SK-N-SH (cell line): ENCODE results near the gene SLC37A1. TPM values are rescaled to one million over a fixed set of nuclear protein-coding genes. Genes with fewer than 3 reads are reported as not detected.
A peak's percentile ranks its signal among the peaks of the same experiment; 100 is the strongest.

Experiments
- CTCF ChIA-PET: fragments of 300-600, 350-600 bp; formaldehyde crosslinking; extraction: SDS; loops from one replicate; lab custom pipeline; 2021; lab: Yijun Ruan, JAX
- POLR2A ChIA-PET: fragments of 350-600 bp; sonication (Branson Sonifier 250); formaldehyde crosslinking; extraction: SDS; loops from one replicate; lab custom pipeline; 2020; ENCODE audit warnings: antibody characterized with exemption, inconsistent platforms; lab: Yijun Ruan, JAX
- DNase-seq: peaks from one replicate; pipeline ENCODE4 v3.0.0; 2012
- H2AFZ ChIP-seq: fragments of 200-600 bp; sonication (generic); 2 replicates; pipeline ENCODE4 v1.8.1; 2016; ENCODE audit warnings: antibody characterized with exemption, mild to moderate bottlenecking, low read depth
- H3F3A ChIP-seq: fragments of 200-600 bp; sonication (generic); replicated peaks from 2 replicates; pipeline ENCODE3; 2016; ENCODE audit warnings: antibody characterized with exemption, mild to moderate bottlenecking; ENCODE audit not compliant: insufficient read depth
- H3K27ac ChIP-seq, 2 experiments: fragments of 200-500 bp in 1 of 2; fragments of 200-600 bp in 1 of 2; sonication (Bioruptor generic) in 1 of 2; sonication (generic), shearing (Covaris generic) in 1 of 2; 2 replicates each; pipeline versions ENCODE4 v1.5.1 to v1.6.1; 2014 to 2016; ENCODE audit warnings: low read depth in 2 of 2, inconsistent platforms in 1 of 2, low read length in 1 of 2, mild to moderate bottlenecking in 1 of 2, mixed read lengths in 1 of 2
- H3K27me3 ChIP-seq: fragments of 200-600 bp; sonication (generic), shearing (Covaris generic); 2 replicates; pipeline ENCODE4 v1.6.1; 2016; ENCODE audit warnings: mixed run types; ENCODE audit not compliant: insufficient read depth
- H3K36me3 ChIP-seq, 2 experiments: fragments of 200-500 bp in 1 of 2; fragments of 200-600 bp in 1 of 2; sonication (Bioruptor generic) in 1 of 2; sonication (generic) in 1 of 2; replicated peaks in 1 of 2; 2 replicates each; pipeline versions ENCODE3 to v1.5.1; 2014 to 2016; ENCODE audit warnings: low read length in 1 of 2, mild to moderate bottlenecking in 1 of 2; ENCODE audit not compliant: insufficient read depth in 2 of 2, control insufficient read depth in 1 of 2
- H3K4me1 ChIP-seq, 2 experiments: fragments of 200-500 bp in 1 of 2; fragments of 200-600 bp in 1 of 2; sonication (Bioruptor generic) in 1 of 2; sonication (generic), shearing (Covaris generic) in 1 of 2; 2 replicates each; pipeline versions ENCODE4 v1.5.1 to v1.6.1; 2014 to 2016; ENCODE audit warnings: low read depth in 1 of 2, low read length in 1 of 2, mixed run types in 1 of 2; ENCODE audit not compliant: insufficient read depth in 2 of 2, control insufficient read depth in 1 of 2
- H3K4me2 ChIP-seq: fragments of 200-600 bp; sonication (generic), shearing (Covaris generic); 2 replicates; pipeline ENCODE4 v1.6.1; 2017; ENCODE audit warnings: mixed run types
- H3K4me3 ChIP-seq, 2 experiments: fragments of 200-500 bp in 1 of 2; fragments of 200-600 bp in 1 of 2; sonication (Bioruptor generic) in 1 of 2; sonication (generic), shearing (Covaris generic) in 1 of 2; 2 replicates each; pipeline versions ENCODE4 v1.5.1 to v1.8.1; 2014 to 2016; ENCODE audit warnings: low read depth in 2 of 2, inconsistent platforms in 1 of 2, low read length in 1 of 2, mild to moderate bottlenecking in 1 of 2, mixed read lengths in 1 of 2, moderate library complexity in 1 of 2
- H3K79me2 ChIP-seq: fragments of 200-600 bp; sonication (generic); 2 replicates; pipeline ENCODE4 v1.8.1; 2017; ENCODE audit warnings: mild to moderate bottlenecking; ENCODE audit not compliant: insufficient read depth
- H3K9ac ChIP-seq: fragments of 200-600 bp; sonication (generic); 2 replicates; pipeline ENCODE4 v1.6.1; 2017; ENCODE audit warnings: mixed run types
- H3K9me2 ChIP-seq: fragments of 200-600 bp; sonication (generic); 2 replicates; pipeline ENCODE4 v1.6.1; 2017; ENCODE audit warnings: mixed run types
- H3K9me3 ChIP-seq: fragments of 200-600 bp; sonication (generic); 2 replicates; pipeline ENCODE4 v1.6.1; 2017; ENCODE audit warnings: mixed run types, mild to moderate bottlenecking, moderate library complexity
- H4K20me1 ChIP-seq: fragments of 200-600 bp; sonication (generic); 2 replicates; pipeline ENCODE4 v1.6.1; 2017; ENCODE audit warnings: mild to moderate bottlenecking, mixed run types; ENCODE audit not compliant: insufficient read depth
- CHD2 ChIP-seq: fragments of 150-350 bp; IDR thresholded peaks from 2 replicates; pipeline ENCODE4 v1.6.1; 2018; ENCODE audit warnings: low read length; ENCODE audit not compliant: partially characterized antibody
- EZH2phosphoT487 ChIP-seq: fragments of 200-600 bp; sonication (generic); IDR thresholded peaks from 2 replicates; pipeline ENCODE4 v1.6.1; 2017; ENCODE audit warnings: low read depth, mixed run types, mild to moderate bottlenecking, antibody characterized with exemption, moderate library complexity, borderline replicate concordance
- FOXM1 ChIP-seq: IDR thresholded peaks from 2 replicates; pipeline ENCODE4 v1.4.0; 2012; ENCODE audit warnings: low read depth, mild to moderate bottlenecking
- GATA2 ChIP-seq: sonication (generic); formaldehyde crosslinking; IDR thresholded peaks from 2 replicates; pipeline ENCODE4 v1.5.0; 2020; ENCODE audit warnings: mild to moderate bottlenecking, missing genetic modification reagents
- MEF2A ChIP-seq: IDR thresholded peaks from 2 replicates; pipeline ENCODE4 v1.4.0; 2012; ENCODE audit warnings: low read depth, borderline replicate concordance
- MXI1 ChIP-seq: IDR thresholded peaks from 2 replicates; pipeline ENCODE4 v1.6.1; 2012; ENCODE audit warnings: mild to moderate bottlenecking, low read depth, low read length, improper control_type of control experiment
- NRF1 ChIP-seq: IDR thresholded peaks from 2 replicates; pipeline ENCODE4 v1.6.1; 2012; ENCODE audit warnings: low read depth, mild to moderate bottlenecking, low read length
- RAD21 ChIP-seq: IDR thresholded peaks from 2 replicates; pipeline ENCODE4 v1.6.1; 2012; ENCODE audit warnings: mild to moderate bottlenecking, low read length
- RFX5 ChIP-seq: IDR thresholded peaks from 2 replicates; pipeline ENCODE4 v1.6.1; 2012; ENCODE audit warnings: mild to moderate bottlenecking, improper control_type of control experiment, low read length
- RXRA ChIP-seq: IDR thresholded peaks from 2 replicates; pipeline ENCODE4 v1.4.0; 2012; ENCODE audit warnings: low read depth, mild to moderate bottlenecking, borderline replicate concordance
- SMC3 ChIP-seq: IDR thresholded peaks from 2 replicates; pipeline ENCODE4 v1.6.1; 2012; ENCODE audit warnings: low read depth, low read length, improper control_type of control experiment
- TAF1 ChIP-seq: IDR thresholded peaks from 2 replicates; pipeline ENCODE4 v1.6.1; 2012; ENCODE audit warnings: low read depth, mild to moderate bottlenecking, low read length, moderate library complexity, borderline replicate concordance
- TCF12 ChIP-seq: IDR thresholded peaks from 2 replicates; pipeline ENCODE4 v1.4.0; 2012
- TEAD4 ChIP-seq: IDR thresholded peaks from 2 replicates; pipeline ENCODE4 v1.4.0; 2012; ENCODE audit warnings: mild to moderate bottlenecking, borderline replicate concordance; ENCODE audit not compliant: insufficient read depth
- WGBS: methylation state at CpG from one replicate; pipeline ENCODE4 v1.1.6; 2017; ENCODE audit warnings: low lambda C conversion rate; 5-methylcytosine and 5-hydroxymethylcytosine counted together
- polyA plus RNA-seq, 3 experiments: library from polyadenylated mRNA; depleted of rRNA; stranded (reverse); fragments of >200 nt; gene quantifications; 2 replicates each; pipeline ENCODE4 v1.2.3, GENCODE V29; 2012
- TF ChIP-seq, protein P1 (sequence below): IDR thresholded peaks from 2 replicates; pipeline ENCODE4 v1.6.1; 2012; ENCODE audit warnings: mild to moderate bottlenecking, low read depth, low read length, moderate library complexity
- TF ChIP-seq, protein P2 (sequence below): IDR thresholded peaks from 2 replicates; pipeline ENCODE4 v1.4.0; 2012; ENCODE audit warnings: low read depth, borderline replicate concordance

SLC37A1 gene
- polyA plus RNA-seq, 1 of the 3 experiments (the other 2 are of a cell fraction): 2.8 TPM

GRCh38 chr21:42509244-42509643 is 4.4 kb upstream of the SLC37A1 start:
- H3K36me3 ChIP-seq: no peaks in the 10 kb centered on the region
- peaks cover 6% of the 10 kb centered on the region; the same call in 1 of the 2 replicates for H3K27me3 ChIP-seq
- H3F3A ChIP-seq: no peaks in the 10 kb centered on the region
- H3K79me2 ChIP-seq: no peaks in the 10 kb centered on the region
- H2AFZ ChIP-seq: no peak overlapping the region
- H3K9me2 ChIP-seq: no peaks in the 10 kb centered on the region
- H3K9ac ChIP-seq: no peak overlapping the region
- H3K4me1 ChIP-seq: no peaks in the 10 kb centered on the region; a peak in 1 of 4 replicates
- H3K4me2 ChIP-seq: no peak overlapping the region
- 75% methylated on average over 11 of the region's 11 CpGs for WGBS
- DNase-seq: no peak
- no peak overlapping the region for H3K27ac ChIP-seq
- H3K9me3 ChIP-seq: no peaks in the 10 kb centered on the region
- no peak for TF ChIP-seq SMC3
- H4K20me1 ChIP-seq: no peaks in the 10 kb centered on the region
- ChIA-PET CTCF (no interaction called here), POLR2A (no interaction called here)
- H3K4me3 ChIP-seq: no peak overlapping the region

DNA sequence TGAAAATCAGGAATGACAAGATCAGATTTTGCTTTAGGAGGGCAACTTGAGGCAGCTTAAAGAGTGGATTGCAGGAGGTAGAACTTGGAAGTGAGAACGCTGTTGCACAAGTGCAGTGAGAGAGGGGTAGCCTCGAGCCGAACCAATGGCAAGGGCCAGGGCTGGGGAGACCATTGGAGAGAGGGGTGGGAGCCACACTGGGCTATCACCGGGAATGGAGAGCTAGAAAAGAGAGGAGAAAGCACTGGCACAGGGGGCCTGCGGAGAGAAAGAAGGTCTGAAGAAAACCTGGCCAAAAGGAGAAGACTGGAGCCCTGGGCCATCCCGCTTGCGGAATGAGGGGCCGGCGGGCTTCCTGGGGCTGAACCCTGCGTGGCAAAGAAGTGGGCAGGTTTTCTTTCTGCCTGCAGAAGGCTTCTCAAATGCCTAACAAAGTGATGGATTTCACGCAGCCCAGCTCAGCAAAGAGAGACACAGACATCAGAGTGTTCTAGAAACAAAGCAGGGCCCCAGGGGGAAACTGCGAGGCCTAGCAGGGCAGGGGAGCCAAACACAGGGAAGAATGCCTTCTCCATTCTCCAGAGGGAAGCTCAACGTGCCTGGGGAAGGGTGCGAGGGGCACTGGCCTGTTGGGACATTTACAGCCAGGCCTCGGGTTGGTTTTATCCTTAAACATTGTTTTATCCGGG is 1.2 kb upstream of the SLC37A1 start:
- Histone ChIP-seq H3K4me2 (no peak overlapping the region), H3K4me1 (peaks cover 0 to 2% of the 10 kb centered on the region in 2 experiments; a peak in 2 of 4 replicates), H3K9me2 (no peaks in the 10 kb centered on the region), H3K9me3 (no peaks in the 10 kb centered on the region), H3K9ac (no peak overlapping the region), H4K20me1 (no peaks in the 10 kb centered on the region), H3F3A (no peaks in the 10 kb centered on the region), H3K27me3 (no peaks in the 10 kb centered on the region), H3K4me3 (no peak overlapping the region), H3K27ac (no peak overlapping the region), H2AFZ (no peak overlapping the region), H3K79me2 (no peaks in the 10 kb centered on the region), H3K36me3 (no peaks in the 10 kb centered on the region)
- ChIA-PET POLR2A (no interaction called here), CTCF (interaction anchor here (0.7 to 1.5 kb wide), 4 partner anchors 10 to 33 kb away, joined by 3 to 4 read pairs (median 3); no protein-coding TSS in a partner anchor)
- DNase-seq: no peak
- TF ChIP-seq FOXM1 (no peak), NRF1 (no peak), CHD2 (no peak), RXRA (no peak), GATA2 (CRISPR knock-in tag) (no peak), RAD21 (no peak), EZH2phosphoT487 (no peak), TEAD4 (no peak)
- WGBS: 93% methylated on average over 16 of the region's 16 CpGs

GRCh38 chr21:42513985-42514882 is 582 bp downstream of the SLC37A1 start:
- Histone ChIP-seq H3K4me2 (peak overlapping the region; percentile 96), H4K20me1 (no peaks in the 10 kb centered on the region), H3K9me3 (no peaks in the 10 kb centered on the region), H3F3A (no peaks in the 10 kb centered on the region), H3K79me2 (no peaks in the 10 kb centered on the region), H3K9me2 (no peaks in the 10 kb centered on the region), H3K27ac (no peak overlapping the region), H3K4me1 (peaks cover 0 to 2% of the 10 kb centered on the region in 2 experiments; a peak in 2 of 4 replicates), H2AFZ (peak overlapping the region; percentile 99), H3K27me3 (no peaks in the 10 kb centered on the region), H3K9ac (peak overlapping the region; percentile 48; the same call in 1 of the 2 replicates), H3K4me3 (peak overlapping the region; percentile 61 to 73), H3K36me3 (no peaks in the 10 kb centered on the region)
- 8% methylated on average over 16 of the region's 77 CpGs for WGBS
- peak; percentile 74 for DNase-seq
- POLR2A ChIA-PET: no interaction called here
- CTCF ChIA-PET: interaction anchor here (0.6 to 1.4 kb wide), 6 partner anchors 18 to 366 kb away, joined by 3 to 5 read pairs (median 3); no protein-coding TSS in a partner anchor
- TF ChIP-seq TAF1 (no peak), MEF2A (no peak), RFX5 (no peak), TCF12 (no peak), MXI1 (no peak), RAD21 (no peak)
- TF ChIP-seq, protein P1, sequence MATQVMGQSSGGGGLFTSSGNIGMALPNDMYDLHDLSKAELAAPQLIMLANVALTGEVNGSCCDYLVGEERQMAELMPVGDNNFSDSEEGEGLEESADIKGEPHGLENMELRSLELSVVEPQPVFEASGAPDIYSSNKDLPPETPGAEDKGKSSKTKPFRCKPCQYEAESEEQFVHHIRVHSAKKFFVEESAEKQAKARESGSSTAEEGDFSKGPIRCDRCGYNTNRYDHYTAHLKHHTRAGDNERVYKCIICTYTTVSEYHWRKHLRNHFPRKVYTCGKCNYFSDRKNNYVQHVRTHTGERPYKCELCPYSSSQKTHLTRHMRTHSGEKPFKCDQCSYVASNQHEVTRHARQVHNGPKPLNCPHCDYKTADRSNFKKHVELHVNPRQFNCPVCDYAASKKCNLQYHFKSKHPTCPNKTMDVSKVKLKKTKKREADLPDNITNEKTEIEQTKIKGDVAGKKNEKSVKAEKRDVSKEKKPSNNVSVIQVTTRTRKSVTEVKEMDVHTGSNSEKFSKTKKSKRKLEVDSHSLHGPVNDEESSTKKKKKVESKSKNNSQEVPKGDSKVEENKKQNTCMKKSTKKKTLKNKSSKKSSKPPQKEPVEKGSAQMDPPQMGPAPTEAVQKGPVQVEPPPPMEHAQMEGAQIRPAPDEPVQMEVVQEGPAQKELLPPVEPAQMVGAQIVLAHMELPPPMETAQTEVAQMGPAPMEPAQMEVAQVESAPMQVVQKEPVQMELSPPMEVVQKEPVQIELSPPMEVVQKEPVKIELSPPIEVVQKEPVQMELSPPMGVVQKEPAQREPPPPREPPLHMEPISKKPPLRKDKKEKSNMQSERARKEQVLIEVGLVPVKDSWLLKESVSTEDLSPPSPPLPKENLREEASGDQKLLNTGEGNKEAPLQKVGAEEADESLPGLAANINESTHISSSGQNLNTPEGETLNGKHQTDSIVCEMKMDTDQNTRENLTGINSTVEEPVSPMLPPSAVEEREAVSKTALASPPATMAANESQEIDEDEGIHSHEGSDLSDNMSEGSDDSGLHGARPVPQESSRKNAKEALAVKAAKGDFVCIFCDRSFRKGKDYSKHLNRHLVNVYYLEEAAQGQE: no peak
- TF ChIP-seq, protein P2, sequence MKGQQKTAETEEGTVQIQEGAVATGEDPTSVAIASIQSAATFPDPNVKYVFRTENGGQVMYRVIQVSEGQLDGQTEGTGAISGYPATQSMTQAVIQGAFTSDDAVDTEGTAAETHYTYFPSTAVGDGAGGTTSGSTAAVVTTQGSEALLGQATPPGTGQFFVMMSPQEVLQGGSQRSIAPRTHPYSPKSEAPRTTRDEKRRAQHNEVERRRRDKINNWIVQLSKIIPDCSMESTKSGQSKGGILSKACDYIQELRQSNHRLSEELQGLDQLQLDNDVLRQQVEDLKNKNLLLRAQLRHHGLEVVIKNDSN: no peak
